GM12864 (cell line): ENCODE data around the gene THRAP3.

Experiments
- DNase-seq: peaks from one replicate; pipeline ENCODE4 v3.0.0-alpha.2; 2011; ENCODE audit warnings: low read depth
- H3K4me3 ChIP-seq: 2 replicates; pipeline ENCODE4 v1.5.1; 2011; ENCODE audit warnings: mild to moderate bottlenecking, low read depth, low read length, control low read depth
- CTCF ChIP-seq: IDR thresholded peaks from 2 replicates; pipeline ENCODE4 v1.5.1; 2011; ENCODE audit warnings: low read depth, mild to moderate bottlenecking, moderate library complexity, low read length, control low read depth, inconsistent platforms; ENCODE audit errors: missing control alignments

Gene THRAP3

GRCh38 chr1:36354486-36354885, 130.2 kb downstream of the THRAP3 start:
- TF ChIP-seq CTCF: no peak
- no peak overlapping the region for H3K4me3 ChIP-seq
- no peak for DNase-seq
